ENCODE results near the gene PRDM16. TPM values are rescaled to one million over a fixed set of nuclear protein-coding genes. Genes with fewer than 3 reads are reported as not detected.

PRDM16 gene
- polyA plus RNA-seq, 2 of the 4 experiments (the other 2 are of a cell fraction) = 0.03 to 0.35 TPM

DNA sequence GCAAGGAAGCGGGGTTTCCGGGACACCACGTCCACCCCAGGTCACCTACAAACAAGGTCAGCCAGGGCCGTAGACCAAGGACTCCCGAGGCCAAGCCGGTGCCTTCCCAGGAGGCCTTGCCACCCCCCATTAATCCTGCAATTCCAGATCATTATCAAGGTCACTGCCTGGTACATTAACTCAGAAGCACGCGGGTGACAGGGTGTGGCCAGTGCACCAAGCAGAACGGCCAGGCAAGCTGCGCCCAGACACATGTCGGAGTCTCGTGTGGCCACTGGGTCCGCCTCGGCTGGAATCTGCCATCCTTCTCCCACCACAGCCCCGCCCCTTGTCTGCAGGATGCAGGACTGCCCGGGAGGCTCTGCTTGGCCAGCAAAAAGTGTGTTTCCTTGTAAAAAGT, 144.7 kb downstream of the PRDM16 start:
- CTCF ChIA-PET = no interaction called here
- Histone ChIP-seq H3K4me2 (no peak overlapping the region), H3K27ac (no peak overlapping the region), H3K9me3 (no peaks in the 10 kb centered on the region), H3K4me1 (no peaks in the 10 kb centered on the region), H3K4me3 (no peak overlapping the region)
- WGBS (ENCODE audit: missing lambda C conversion rate) = 33% methylated on average over 9 of the region's 16 CpGs
- no peak for FAIRE-seq
- POLR2A ChIA-PET = no interaction called here
- TF ChIP-seq, protein P1, sequence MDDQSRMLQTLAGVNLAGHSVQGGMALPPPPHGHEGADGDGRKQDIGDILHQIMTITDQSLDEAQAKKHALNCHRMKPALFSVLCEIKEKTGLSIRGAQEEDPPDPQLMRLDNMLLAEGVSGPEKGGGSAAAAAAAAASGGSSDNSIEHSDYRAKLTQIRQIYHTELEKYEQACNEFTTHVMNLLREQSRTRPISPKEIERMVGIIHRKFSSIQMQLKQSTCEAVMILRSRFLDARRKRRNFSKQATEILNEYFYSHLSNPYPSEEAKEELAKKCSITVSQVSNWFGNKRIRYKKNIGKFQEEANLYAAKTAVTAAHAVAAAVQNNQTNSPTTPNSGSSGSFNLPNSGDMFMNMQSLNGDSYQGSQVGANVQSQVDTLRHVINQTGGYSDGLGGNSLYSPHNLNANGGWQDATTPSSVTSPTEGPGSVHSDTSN (IDR thresholded peaks at IDR 0.05) = no peak
- no peak for ATAC-seq
- no peak for DNase-seq (ENCODE audit: low read depth in 1 of 2, low spot score in 1 of 2)

GRCh38 chr1:3215198-3216014, 146.4 kb downstream of the PRDM16 start:
- no peak for TF ChIP-seq PHF8 (IDR thresholded peaks at IDR 0.05; ENCODE audit: borderline replicate concordance, low read depth)
- no peak for TF ChIP-seq EHF (CRISPR knock-in tag; IDR thresholded peaks at IDR 0.05)
- TF ChIP-seq, protein P2, sequence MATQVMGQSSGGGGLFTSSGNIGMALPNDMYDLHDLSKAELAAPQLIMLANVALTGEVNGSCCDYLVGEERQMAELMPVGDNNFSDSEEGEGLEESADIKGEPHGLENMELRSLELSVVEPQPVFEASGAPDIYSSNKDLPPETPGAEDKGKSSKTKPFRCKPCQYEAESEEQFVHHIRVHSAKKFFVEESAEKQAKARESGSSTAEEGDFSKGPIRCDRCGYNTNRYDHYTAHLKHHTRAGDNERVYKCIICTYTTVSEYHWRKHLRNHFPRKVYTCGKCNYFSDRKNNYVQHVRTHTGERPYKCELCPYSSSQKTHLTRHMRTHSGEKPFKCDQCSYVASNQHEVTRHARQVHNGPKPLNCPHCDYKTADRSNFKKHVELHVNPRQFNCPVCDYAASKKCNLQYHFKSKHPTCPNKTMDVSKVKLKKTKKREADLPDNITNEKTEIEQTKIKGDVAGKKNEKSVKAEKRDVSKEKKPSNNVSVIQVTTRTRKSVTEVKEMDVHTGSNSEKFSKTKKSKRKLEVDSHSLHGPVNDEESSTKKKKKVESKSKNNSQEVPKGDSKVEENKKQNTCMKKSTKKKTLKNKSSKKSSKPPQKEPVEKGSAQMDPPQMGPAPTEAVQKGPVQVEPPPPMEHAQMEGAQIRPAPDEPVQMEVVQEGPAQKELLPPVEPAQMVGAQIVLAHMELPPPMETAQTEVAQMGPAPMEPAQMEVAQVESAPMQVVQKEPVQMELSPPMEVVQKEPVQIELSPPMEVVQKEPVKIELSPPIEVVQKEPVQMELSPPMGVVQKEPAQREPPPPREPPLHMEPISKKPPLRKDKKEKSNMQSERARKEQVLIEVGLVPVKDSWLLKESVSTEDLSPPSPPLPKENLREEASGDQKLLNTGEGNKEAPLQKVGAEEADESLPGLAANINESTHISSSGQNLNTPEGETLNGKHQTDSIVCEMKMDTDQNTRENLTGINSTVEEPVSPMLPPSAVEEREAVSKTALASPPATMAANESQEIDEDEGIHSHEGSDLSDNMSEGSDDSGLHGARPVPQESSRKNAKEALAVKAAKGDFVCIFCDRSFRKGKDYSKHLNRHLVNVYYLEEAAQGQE (IDR thresholded peaks at IDR 0.05) = no peak
- TF ChIP-seq RCOR1 (IDR thresholded peaks at IDR 0.05; ENCODE audit: low read depth, low read length) = no peak
- no peak for TF ChIP-seq KDM1A (IDR thresholded peaks at IDR 0.05; ENCODE audit: low read depth)
- TF ChIP-seq NPAS2 (CRISPR knock-in tag; IDR thresholded peaks at IDR 0.05; ENCODE audit: borderline replicate concordance) = no peak
- TF ChIP-seq HDAC2 (IDR thresholded peaks at IDR 0.05) = no peak
- no peak for TF ChIP-seq CBX8 (IDR thresholded peaks at IDR 0.05)
- TF ChIP-seq, protein P1 (IDR thresholded peaks at IDR 0.05) = no peak
- no peak for TF ChIP-seq TP53 (CRISPR knock-in tag; IDR thresholded peaks at IDR 0.05)
- TF ChIP-seq HES2 (IDR thresholded peaks at IDR 0.05) = no peak
- no peak overlapping the region for H3K4me2 ChIP-seq
- no peak overlapping the region for H3K4me3 ChIP-seq
- no peaks in the 10 kb centered on the region for H3K9me3 ChIP-seq
- CTCF ChIA-PET = no interaction called here
- DNase-seq (ENCODE audit: low read depth in 1 of 2, low spot score in 1 of 2) = no peak
- H3K27ac ChIP-seq = no peak overlapping the region
- no peaks in the 10 kb centered on the region for H3K4me1 ChIP-seq
- WGBS (ENCODE audit: missing lambda C conversion rate) = 66% methylated on average over 15 of the region's 27 CpGs
- no peak for ATAC-seq
- FAIRE-seq = no peak
- POLR2A ChIA-PET = no interaction called here

DNA sequence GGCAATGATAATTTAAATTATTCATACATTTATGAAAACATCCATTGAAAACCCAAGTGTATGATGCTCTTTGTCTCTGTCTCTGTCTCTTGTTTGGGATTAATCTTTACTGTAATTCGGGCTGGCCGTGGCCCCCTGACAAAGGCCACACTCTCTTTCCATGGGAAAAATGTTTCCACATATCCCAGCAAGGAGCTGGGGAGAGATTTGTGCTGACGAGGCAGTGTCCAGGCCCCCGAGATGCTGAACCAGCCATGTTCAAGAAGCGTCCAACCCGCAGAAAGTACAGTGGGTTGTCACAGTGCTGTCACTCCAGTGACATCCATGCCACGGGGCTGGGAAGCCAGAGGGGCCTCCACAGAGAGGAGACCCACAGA, 147.0 kb downstream of the PRDM16 start:
- ChIA-PET CTCF (no interaction called here), POLR2A (no interaction called here)
- FAIRE-seq (no peak), DNase-seq (ENCODE audit: low read depth in 1 of 2, low spot score in 1 of 2) (no peak), ATAC-seq (no peak)
- H3K27ac ChIP-seq = no peak overlapping the region
- no peak overlapping the region for H3K4me2 ChIP-seq
- H3K4me3 ChIP-seq = no peak overlapping the region
- peak; percentile 1 for TF ChIP-seq MAFK (IDR thresholded peaks at IDR 0.05; ENCODE audit: partially characterized antibody)
- no peak for TF ChIP-seq FOSL2 (IDR thresholded peaks at IDR 0.05)
- TF ChIP-seq FOSL2 (CRISPR knock-in tag; IDR thresholded peaks at IDR 0.05) = no peak
- WGBS (ENCODE audit: missing lambda C conversion rate) = 30% methylated on average over 4 of the region's 7 CpGs
- no peaks in the 10 kb centered on the region for H3K4me1 ChIP-seq
- H3K9me3 ChIP-seq = no peaks in the 10 kb centered on the region

Measured in A549 (cell line).